Left cardiac atrium (tissue), 4 donors: ENCODE measurements around the gene C2CD4D. TPM values are rescaled to one million over a fixed set of nuclear protein-coding genes. Genes with fewer than 3 reads are reported as not detected.
A peak's percentile ranks its signal among the peaks of the same experiment; 100 is the strongest.

Experiments
- ATAC-seq, 2 donors: fragments of 200-7000 bp; cut with Tn5 transposase; one replicate each; pipeline ENCODE4 v1.9.1; 2020; ENCODE audit warnings: mild to moderate bottlenecking in 2 of 2, moderate library complexity in 2 of 2
- DNase-seq: peaks from one replicate; pipeline ENCODE4 v3.0.0-alpha.2; 2020
- intact Hi-C, 2 donors: fragments of 100-400 bp; cut with DNase I; formaldehyde crosslinking; loops; one replicate each; pipeline versions ENCODE4 v1.14.1 to v1.15.1; 2022 to 2023
- total RNA-seq, 2 donors: library from RNA; stranded (reverse); fragmentation: NEBNext Ultra II Directional; extraction: Animal tissue kit (Norgen Biotek cat#: 25700); gene quantifications; one replicate each; pipeline ENCODE4 v1.2.1, GENCODE V29; 2021
- donor health status: DM: no; HTN: yes; CAD: no.
- donor health status: DM: no; HTN: yes; CAD: no; lungs with severe emphysema.
- donor health status: DM: yes; HTN: yes; CAD: no.
- donor health status: Dilated cardiomyopathy.

Gene C2CD4D
- total RNA-seq, 2 donors from 2014 or later: not detected

DNA sequence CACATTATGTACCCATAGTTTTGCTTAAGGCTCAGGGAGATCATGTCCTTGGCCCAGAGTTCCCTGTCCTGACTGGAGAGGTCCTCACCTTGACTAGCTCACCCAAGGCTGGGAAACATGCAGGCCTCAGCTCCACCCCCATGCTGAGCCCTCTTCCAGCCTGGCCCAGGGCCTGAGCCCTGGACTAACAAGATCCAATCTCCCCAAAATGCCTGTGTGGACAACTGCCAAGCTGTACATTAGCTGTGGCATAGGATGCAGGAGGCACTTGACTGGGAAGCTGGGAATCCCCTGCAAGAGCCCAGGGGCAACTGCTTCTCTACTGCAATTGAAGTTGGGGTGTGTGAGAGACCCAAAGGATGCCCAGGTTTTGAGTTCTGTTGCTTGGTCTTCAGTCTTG, 36.5 kb downstream of the C2CD4D start:
- intact Hi-C loops: no loop called here

DNA sequence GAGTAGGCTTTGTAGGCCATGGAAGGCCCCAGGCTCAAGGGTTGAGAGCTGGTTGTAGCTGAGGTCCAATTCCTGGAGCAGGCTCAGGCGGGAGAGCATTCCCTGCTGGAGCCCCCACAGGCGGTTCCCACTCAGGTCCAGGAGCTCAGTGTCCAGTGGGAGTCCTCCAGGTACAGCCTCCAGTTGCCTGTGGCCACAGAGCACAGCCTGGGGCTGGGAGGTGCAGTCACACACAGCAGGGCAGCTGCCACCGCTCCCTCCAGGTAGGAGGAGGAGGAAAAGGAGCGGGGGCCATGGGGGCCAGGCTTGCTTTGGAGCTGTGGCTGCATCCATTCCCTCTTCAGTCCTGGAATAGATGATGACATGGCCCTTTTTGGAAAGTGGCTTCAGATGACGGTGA, 37.2 kb downstream of the C2CD4D start:
- ATAC-seq (no peak), DNase-seq (no peak)
- intact Hi-C loops: no loop called here

More for the DNA sequence above, 36.5 kb downstream of the C2CD4D start:
- DNase-seq (no peak), ATAC-seq (no peak)

DNA sequence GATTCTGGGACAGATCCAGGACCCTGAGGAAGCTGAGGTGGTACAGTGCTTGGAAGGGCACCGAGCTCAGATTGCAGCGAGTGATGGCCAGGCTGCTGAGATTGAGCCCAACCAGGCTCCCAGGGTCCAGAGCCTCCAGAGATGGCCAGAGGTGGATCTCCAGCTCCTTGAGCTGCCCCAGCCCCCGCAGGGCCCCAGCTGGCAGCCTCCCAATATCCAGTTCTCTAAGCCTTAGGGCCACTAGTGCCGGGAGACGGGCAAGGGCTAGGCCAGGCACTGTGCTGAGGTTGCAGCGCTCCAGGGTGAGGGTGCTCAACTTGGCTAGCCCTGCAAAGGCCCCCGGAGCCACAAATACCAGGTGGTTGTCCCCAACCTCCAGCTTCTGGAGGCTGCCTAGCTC, 37.8 kb downstream of the C2CD4D start:
- ATAC-seq (peak in 1 of 2 donors; percentile 17), DNase-seq (no peak)
- intact Hi-C loops: no loop called here

DNA sequence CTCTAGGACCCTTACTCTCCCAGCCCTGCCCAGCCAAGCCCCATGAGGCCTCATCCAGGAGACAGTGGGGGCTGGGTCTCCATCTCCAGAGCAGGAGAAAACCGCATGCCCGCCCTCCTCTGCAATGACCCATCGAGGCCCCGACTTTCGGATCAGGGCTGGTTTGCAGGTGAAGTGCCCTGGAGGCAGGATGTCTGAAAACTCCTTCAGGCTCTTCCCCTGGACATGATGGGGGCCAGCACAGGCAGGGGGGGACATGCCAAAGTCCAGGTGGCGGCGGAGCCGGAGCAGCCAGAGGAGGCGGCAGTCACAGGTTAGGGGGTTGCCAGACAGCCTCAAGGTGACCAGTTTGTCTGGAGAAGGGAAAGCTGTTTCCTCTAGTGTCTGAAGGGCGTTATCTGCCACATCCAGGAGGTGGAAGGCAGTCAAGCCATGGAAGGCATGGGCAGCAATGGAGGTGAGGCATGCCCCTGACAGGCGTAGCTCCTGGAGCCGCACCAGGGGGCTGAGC, 38.3 kb downstream of the C2CD4D start:
- DNase-seq: no peak
- ATAC-seq: no peak
- intact Hi-C loops: no loop called here

- ATAC-seq: no peak
- DNase-seq: no peak
- intact Hi-C loops: no loop called here
These were observed 38.8 kb downstream of the C2CD4D start for GRCh38 chr1:151800830-151801229.

DNA sequence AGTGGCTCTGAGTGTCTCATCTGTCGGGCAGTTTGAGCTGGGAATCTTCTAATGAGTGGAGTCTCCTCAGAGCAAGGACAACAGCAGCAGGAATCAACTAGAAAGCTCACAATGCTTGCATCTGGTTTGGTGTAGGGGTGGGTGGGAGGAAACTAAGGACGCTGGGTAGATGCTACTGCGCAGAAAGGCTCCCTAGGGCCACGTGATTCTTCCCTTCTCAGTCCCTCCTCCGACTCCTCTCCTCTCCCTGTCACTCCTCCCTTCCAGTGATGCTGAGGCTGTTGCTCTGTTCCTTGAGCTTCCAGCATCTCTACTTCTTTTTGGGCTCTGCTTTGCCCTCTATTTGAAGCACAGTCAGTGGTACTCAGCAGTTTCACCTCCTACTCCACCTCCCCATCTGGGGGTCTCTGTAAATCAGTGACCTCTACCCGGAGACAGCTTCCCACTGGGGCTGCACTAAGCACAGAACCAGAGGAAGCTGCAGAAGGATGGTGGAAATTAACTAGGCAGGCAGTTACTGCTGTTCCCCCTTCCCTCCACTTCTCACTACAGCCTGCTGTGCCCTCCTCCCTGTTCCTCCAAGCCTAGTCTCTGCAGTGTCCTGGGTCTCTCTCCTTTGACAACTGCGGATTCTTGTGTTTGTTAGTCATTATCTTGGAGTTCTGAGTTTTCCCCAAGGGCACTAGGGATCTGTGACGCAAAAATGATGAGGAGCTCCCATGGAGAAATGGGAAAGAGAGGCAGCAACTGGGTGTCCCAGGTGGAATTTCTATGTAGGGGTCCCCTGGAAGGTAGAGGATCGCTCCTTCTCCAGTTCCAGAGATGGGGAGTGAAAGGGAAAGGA, 40.2 kb downstream of the C2CD4D start:
- no peak for ATAC-seq
- intact Hi-C loops: no loop called here
- no peak for DNase-seq

DNA sequence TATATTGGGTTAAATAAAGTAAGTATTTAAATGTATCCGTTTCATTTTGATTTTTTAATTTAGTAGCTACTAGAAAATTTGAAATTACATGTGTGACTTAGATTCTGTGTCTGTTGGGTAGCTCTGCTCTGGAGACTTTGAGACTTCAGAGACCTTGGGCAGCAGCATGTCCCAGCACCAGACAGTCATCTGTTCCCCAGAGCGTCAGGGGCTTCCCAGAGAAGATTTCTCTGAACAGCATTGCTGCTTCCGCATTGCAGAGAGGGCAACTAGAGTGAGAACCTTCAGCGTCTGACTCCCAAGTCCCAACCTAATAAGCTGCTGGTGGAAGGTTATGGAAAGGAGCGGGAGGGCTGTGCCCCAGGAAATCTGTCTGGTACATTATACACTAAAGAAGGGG, 41.0 kb downstream of the C2CD4D start:
- no peak for DNase-seq
- no peak for ATAC-seq
- intact Hi-C loops: no loop called here

DNA sequence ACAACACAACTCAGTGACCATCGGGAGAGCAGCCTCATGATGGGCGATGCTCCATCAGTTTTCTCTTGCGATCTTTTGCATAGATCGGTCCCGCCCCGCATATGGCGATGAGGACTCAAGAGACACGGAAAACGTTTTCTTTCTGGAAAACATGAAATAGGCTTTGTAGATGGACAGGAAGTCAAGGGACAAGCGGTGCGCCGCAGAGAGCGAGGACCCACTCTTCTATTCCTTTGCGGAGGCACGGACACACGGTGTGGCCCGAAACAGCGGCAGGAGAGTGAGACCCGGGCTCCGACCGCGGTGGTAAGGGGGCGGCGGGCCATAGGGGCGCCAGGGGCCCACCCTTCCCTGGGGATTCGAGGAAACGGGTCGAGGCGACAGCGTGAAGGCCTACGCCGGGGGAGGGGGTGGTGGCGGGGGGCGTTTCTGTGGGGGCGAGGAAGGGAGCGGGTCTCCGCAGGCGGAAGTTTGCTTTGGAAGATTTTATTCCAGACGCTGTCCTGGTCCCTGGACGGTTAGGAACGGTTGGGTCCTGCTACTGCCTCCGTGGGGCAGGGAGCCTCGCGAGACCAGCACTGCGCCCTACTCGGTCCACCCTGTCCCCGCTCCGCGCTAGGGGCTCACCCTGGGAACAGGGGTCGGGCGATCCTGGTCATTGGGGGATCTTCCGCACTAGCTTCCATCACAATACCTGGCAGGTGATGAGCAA, 48.5 kb downstream of the C2CD4D start:
- DNase-seq (no peak), ATAC-seq (peak in 1 of 2 donors; percentile 42)
- intact Hi-C loops: no loop called here

DNA sequence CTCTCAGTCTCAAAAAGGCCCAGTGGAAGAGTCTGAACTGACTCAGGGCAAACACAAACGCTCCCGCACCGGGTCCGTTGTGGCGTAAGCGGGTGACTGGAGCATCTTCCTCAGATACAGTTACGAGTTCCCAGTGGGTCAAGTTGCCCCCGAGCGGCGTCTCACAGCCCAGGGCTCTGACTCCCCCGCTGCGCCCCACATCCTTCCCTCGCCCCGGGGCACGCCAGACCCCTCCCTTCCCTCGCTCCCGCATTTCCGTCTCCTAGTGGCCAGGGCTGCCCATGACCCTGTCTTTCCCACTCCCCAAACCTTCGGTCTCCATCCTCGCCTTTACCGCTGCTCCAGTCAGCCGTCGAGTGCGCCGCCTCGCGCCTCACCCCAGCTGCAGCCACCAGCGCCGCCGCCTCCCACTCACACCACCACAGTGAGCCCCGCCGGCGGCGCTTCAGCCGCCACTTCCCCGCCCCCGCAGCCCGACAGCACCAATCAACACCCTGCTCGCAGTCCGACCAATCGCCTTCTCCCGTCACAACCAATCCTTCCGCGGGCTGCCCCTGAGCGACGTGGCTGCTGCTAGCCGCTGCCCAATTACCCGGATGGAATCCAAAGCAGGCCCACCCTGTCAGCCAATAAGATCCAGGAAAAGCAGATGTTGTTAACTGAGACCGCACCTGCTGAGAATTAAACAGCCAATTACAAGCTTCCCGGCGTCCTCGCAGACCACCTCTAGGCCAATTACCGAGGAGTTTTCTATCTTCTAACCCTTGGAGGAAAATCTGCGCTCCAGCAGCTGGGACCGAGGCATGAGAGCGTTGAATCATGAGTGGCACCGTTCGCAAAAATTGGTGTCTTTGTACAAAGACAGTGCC, 49.3 kb downstream of the C2CD4D start, which contains the start of gene TDRKH:
TDRKH (minus strand) TSS at position 430 of the 869 bp plus-strand sequence. CDS start 7,478 bp downstream, outside the sequence.
- intact Hi-C loops: no loop called here
- peak; percentile 99 to 100 for ATAC-seq

More for the DNA sequence above, 49.3 kb downstream of the C2CD4D start, which contains the start of gene TDRKH:
- peak; percentile 99 for DNase-seq

Other genes starting within 250 kb of the C2CD4D start
- 10 to 100 TPM; 29.8 to 32.3 TPM for gene SNX27, start 227.8 kb downstream of the C2CD4D start, total RNA-seq
- not detected for gene CELF3, start 123.0 kb downstream of the C2CD4D start, total RNA-seq
- 1 to 10 TPM; 3.3 TPM for gene RIIAD1, start 118.3 kb downstream of the C2CD4D start, total RNA-seq
- 10 to 100 TPM; 39.1 TPM for gene MRPL9, start 76.3 kb downstream of the C2CD4D start, total RNA-seq
- gene TDRKH, start 49.3 kb downstream of the C2CD4D start, total RNA-seq: 1 to 10 TPM; 4.4 to 6.7 TPM
- gene LINGO4, start 34.4 kb downstream of the C2CD4D start, total RNA-seq: under 1 TPM in 1 of 2 donors, not detected in 1; 0.29 TPM
- gene RORC, start 8.0 kb downstream of the C2CD4D start, total RNA-seq: 1 to 10 TPM; 2.3 to 6.1 TPM
- not detected for gene THEM5, start 13.9 kb upstream of the C2CD4D start, total RNA-seq
- 10 to 100 TPM; 14.7 to 17.6 TPM for gene THEM4, start 69.7 kb upstream of the C2CD4D start, total RNA-seq
- 100 to 1,000 TPM; 313 to 335 TPM for gene S100A10, start 154.0 kb upstream of the C2CD4D start, total RNA-seq
- 100 to 1,000 TPM; 178 to 195 TPM for gene S100A11, start 197.2 kb upstream of the C2CD4D start, total RNA-seq
- not detected for gene TCHHL1, start 249.2 kb upstream of the C2CD4D start, total RNA-seq